Measurements from ENCODE around the gene MPZL1.

- TF ChIP-seq EZH2 (IDR thresholded peaks at IDR 0.05; ENCODE audit: borderline replicate concordance, low read depth, low read length, severe bottlenecking) (no peak), CTCF (IDR thresholded peaks at IDR 0.05; ENCODE audit: borderline replicate concordance, extremely low read depth, low read length, poor library complexity, severe bottlenecking) (no peak)
These were observed 68.3 kb downstream of the MPZL1 start for GRCh38 chr1:167790117-167790516.

Data from DND-41 (cell line).